GM20000 (cell line): ENCODE measurements around the gene TRAIP.

Experiments
- DNase-seq: peaks from one replicate; pipeline ENCODE4 v3.0.0; 2012; ENCODE audit warnings: low spot score
- TF ChIP-seq, protein P1 (sequence below): IDR thresholded peaks from 2 replicates; pipeline ENCODE4 v1.5.1; 2012; ENCODE audit warnings: mild to moderate bottlenecking, control low read depth; ENCODE audit errors: extremely low read depth, missing control alignments

The TRAIP gene

GRCh38 chr3:49882166-49882565 is 25.8 kb upstream of the TRAIP start:
- no peak for DNase-seq
- TF ChIP-seq, protein P1, sequence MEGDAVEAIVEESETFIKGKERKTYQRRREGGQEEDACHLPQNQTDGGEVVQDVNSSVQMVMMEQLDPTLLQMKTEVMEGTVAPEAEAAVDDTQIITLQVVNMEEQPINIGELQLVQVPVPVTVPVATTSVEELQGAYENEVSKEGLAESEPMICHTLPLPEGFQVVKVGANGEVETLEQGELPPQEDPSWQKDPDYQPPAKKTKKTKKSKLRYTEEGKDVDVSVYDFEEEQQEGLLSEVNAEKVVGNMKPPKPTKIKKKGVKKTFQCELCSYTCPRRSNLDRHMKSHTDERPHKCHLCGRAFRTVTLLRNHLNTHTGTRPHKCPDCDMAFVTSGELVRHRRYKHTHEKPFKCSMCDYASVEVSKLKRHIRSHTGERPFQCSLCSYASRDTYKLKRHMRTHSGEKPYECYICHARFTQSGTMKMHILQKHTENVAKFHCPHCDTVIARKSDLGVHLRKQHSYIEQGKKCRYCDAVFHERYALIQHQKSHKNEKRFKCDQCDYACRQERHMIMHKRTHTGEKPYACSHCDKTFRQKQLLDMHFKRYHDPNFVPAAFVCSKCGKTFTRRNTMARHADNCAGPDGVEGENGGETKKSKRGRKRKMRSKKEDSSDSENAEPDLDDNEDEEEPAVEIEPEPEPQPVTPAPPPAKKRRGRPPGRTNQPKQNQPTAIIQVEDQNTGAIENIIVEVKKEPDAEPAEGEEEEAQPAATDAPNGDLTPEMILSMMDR, result no peak

DNA sequence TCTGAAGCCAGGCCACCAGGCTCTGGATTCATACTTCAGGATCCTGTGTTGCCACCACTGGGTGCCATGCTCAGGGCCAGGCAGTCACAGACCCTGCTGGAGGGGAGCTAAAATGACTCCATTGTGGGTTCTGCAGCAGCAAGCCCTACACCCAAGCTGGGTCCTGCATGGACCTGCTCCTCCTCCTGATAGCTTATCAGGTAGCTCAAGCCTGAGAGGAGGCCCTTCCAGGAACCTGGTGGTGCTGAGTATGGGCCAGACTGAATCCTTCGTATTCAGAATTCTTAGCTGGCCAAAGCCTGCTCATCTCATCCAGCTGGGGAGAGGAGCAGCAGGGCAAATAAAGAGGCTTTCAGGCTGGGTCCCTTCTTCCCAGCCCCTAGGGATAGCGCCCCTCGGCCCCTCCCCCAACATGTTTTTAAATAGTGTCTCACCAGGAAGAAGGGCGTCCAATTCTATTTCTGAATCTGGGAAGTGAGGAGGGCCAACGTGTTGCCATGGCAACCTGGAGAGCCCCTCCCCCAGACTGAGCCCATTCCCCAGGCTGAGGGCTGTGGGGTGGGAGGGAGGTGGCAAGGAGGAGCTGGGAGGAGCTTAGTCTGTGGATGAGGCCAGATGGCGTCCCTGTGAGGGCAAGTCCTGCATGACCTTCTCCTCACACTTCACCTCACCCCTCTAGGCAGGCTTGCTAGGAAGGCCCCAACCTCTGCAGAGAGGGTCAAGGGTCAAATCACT is 24.4 kb upstream of the TRAIP start:
- no peak for DNase-seq
- TF ChIP-seq, protein P1, result no peak

DNA sequence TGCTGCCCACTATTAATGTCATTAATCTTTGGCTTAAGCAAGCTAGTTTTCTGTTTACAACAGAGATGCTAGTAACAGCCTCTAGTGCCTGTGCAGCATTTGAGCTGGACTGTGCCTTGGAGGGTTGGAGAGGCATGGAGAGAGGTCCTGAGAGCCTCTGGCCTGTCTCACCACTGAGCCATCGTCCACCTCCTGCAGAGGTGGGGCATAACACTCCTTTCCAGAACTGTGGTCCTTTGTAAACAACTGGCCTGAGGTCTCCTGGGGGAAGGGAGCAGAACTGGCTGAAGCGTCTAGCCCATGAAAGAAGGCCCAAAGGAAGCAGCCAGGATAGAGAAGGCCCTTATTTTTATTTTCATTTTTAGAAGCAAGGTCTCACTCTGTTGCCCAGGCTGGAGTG is 23.4 kb upstream of the TRAIP start:
- DNase-seq, result no peak
- TF ChIP-seq, protein P1, result no peak

- TF ChIP-seq, protein P1, result no peak
- DNase-seq, result no peak
Measured at GRCh38 chr3:49878686-49879085, 22.3 kb upstream of the TRAIP start.

DNA sequence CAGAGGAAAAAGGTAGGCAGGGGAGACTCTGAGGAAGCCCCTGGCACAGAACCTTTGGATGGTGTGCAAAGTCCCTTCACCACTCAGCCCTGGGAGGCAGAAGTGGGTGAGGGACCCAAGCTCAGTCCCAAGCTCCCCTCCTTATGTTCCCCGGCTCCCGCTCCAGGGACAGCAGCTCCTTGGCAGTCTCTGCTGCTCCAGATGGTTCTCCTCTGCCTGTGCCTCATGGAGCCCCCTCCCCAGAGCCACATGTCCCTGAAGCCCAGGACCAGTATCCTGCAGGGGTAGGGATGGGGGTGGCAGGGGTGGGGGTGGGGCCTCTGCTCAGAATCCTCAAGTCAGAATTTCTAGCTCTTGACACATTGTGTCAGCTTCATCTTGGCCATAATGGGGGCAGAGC is 21.4 kb upstream of the TRAIP start:
- TF ChIP-seq, protein P1, result no peak
- no peak for DNase-seq

DNA sequence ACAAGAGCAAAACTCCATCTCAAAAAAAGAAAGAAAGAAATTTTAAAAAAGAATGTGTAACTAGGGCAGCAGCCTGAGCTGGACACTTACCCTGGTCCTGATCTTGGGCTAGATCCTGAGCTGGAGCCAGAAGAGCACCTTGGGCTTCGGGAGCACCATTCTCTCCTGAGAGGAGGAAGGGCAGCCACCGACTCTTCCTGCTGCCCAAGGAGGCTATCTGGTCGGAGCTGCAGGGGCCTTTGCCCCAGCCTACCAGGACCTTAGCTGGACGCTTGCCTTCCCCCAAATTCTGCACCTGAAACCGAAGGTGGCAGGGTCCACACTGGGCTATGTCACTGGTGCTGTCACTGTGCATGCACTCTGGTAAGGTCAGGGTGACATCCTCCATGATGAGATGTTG is 20.2 kb upstream of the TRAIP start:
- DNase-seq, result no peak
- TF ChIP-seq, protein P1, result no peak

DNA sequence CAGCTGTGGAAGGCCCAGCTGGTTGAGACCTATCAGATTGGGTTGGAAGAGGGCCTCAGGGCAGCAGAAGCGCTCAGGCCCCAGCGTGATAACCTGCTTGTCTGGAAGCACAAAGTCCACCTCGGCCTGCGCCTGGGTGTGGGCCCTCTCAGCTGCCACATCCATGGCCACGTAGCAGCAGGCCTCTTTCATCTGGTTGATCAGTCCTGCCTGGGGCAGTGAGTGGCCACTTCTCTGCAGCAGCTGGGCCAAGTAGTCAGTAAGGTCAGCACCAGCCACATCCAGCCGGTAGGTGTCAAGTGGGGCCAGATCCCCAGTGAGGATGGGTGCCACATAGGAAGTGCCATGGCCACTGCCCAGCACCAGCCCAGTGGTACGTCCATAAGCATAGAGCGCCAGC is 17.3 kb upstream of the TRAIP start:
- TF ChIP-seq, protein P1, result no peak
- DNase-seq, result no peak
